Activated naive CD4-positive, alpha-beta T cell treated with anti-CD3 and anti-CD28 coated beads, Interleukin-2, amount 10 ng/mL, durations not matched to agents 7 days and 5 days (primary cell): ENCODE results near the gene WBP2NL.
A peak's percentile ranks its signal among the peaks of the same experiment; 100 is the strongest.
"Not testable (repeated sequence)": the region's sequence is repeated elsewhere in the genome, so short reads cannot be mapped to it uniquely, and the experiment has no call there.

Source experiments
- CTCF ChIA-PET: fragments of 350-600 bp; sonication (Branson Sonifier 250); formaldehyde crosslinking; loops from one replicate; lab custom pipeline; 2021; ENCODE audit warnings: antibody characterized with exemption; lab: Charles Lee
- DNase-seq: peaks from one replicate; pipeline ENCODE4 v3.0.0-alpha.2; 2020
- H3K27ac Mint-ChIP-seq: one replicate; pipeline ENCODE4 v1.8.0; 2021; ENCODE audit warnings: mild to moderate bottlenecking, moderate library complexity, mixed read lengths
- H3K27me3 Mint-ChIP-seq: one replicate; pipeline ENCODE4 v1.8.0; 2021; ENCODE audit warnings: mild to moderate bottlenecking, mixed read lengths
- H3K36me3 Mint-ChIP-seq: one replicate; pipeline ENCODE4 v1.8.0; 2021; ENCODE audit warnings: mixed read lengths
- H3K4me1 Mint-ChIP-seq: one replicate; pipeline ENCODE4 v1.8.0; 2021; ENCODE audit warnings: mixed read lengths
- H3K4me3 Mint-ChIP-seq: one replicate; pipeline ENCODE4 v1.8.0; 2021; ENCODE audit warnings: mild to moderate bottlenecking, moderate library complexity, mixed read lengths
- H3K9me3 Mint-ChIP-seq: one replicate; pipeline ENCODE4 v1.8.0; 2021; ENCODE audit warnings: mixed read lengths

The WBP2NL gene

GRCh38 chr22:42066126-42066761 is 67.7 kb downstream of the WBP2NL start:
- DNase-seq: no peak
- no peak overlapping the region for H3K4me3 Mint-ChIP-seq
- peaks cover 47% of the 10 kb centered on the region for H3K36me3 Mint-ChIP-seq
- CTCF ChIA-PET: no interaction called here
- no peaks in the 10 kb centered on the region for H3K9me3 Mint-ChIP-seq
- H3K27ac Mint-ChIP-seq: no peak overlapping the region
- H3K27me3 Mint-ChIP-seq: no peaks in the 10 kb centered on the region
- H3K4me1 Mint-ChIP-seq: peaks cover 27% of the 10 kb centered on the region

- no peak for DNase-seq
- Mint-ChIP-seq H3K9me3 (no peaks in the 10 kb centered on the region), H3K36me3 (peaks cover 43% of the 10 kb centered on the region), H3K27me3 (no peaks in the 10 kb centered on the region), H3K27ac (no peak overlapping the region), H3K4me3 (no peak overlapping the region), H3K4me1 (peaks cover 34% of the 10 kb centered on the region)
- CTCF ChIA-PET: no interaction called here
These were observed 68.3 kb downstream of the WBP2NL start for GRCh38 chr22:42066937-42067336.

- Mint-ChIP-seq H3K27ac (no peak overlapping the region), H3K9me3 (no peaks in the 10 kb centered on the region), H3K27me3 (no peaks in the 10 kb centered on the region), H3K4me1 (peaks cover 39% of the 10 kb centered on the region), H3K36me3 (peaks cover 38% of the 10 kb centered on the region), H3K4me3 (no peak overlapping the region)
- no peak for DNase-seq
- CTCF ChIA-PET: no interaction called here
These were observed 69.2 kb downstream of the WBP2NL start for GRCh38 chr22:42067671-42068251.

DNA sequence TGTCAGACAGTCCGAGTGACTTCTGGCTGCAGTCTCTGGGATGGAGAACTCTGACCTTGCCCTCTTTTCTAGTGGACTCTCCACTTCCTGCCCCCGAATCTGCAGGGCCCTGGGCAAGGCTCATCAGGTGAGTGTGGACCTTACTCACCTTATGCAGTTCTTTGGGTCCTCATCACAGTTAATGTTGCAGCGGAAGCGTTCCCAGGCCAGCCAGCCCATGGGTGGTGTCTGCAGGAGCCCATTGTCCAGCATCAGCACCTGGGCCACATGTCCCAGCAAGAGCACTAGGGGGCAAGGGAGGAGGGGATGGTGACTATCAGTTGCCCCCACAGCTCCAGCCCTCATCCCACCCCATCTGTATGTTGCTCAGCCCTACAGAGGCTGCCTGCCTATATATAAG is 69.7 kb downstream of the WBP2NL start:
- H3K27me3 Mint-ChIP-seq: no peaks in the 10 kb centered on the region
- H3K9me3 Mint-ChIP-seq: no peaks in the 10 kb centered on the region
- CTCF ChIA-PET: no interaction called here
- no peak overlapping the region for H3K27ac Mint-ChIP-seq
- H3K4me1 Mint-ChIP-seq: peaks cover 43% of the 10 kb centered on the region
- peaks cover 34% of the 10 kb centered on the region for H3K36me3 Mint-ChIP-seq
- DNase-seq: no peak
- H3K4me3 Mint-ChIP-seq: no peak overlapping the region

DNA sequence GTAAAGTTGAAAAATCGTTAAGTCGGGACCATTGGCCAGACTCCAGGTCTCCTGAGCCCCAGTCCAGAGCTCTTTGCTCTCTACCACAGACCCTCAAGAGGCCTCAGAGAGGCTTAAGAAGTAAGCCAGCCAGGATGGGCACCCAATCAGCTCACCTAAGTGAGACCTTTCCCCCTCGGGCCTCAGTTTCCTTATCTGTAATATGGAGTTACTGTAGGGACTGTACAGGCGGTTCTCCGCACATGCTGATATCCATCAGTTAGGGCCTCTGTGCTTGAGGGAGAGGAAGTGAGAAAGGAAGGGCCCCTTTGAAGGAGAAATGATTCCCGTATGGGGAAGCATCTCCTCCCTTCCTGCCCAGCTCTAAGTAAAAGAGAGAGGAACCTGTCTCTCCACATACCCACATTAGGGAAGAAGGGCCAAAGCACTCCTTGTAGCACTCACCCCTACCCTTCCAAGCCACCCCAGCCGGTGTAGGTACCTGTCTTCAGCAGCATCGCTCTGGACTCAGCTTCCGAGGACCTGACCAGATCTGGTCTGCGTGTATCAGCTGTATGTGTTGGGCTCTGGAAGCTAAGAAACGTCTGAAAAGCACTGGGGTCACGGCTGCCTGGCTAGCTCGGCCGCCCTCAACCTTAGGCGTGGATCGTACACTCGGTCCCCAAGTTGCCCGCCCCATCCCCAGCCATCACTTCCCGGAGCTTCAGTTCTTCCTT is 71.4 kb downstream of the WBP2NL start:
- CTCF ChIA-PET: interaction anchor here (0.8 kb wide), 1 partner anchor 101 kb away, joined by 3 read pairs; no protein-coding TSS in a partner anchor
- H3K4me1 Mint-ChIP-seq: peaks cover 54% of the 10 kb centered on the region
- H3K36me3 Mint-ChIP-seq: peaks cover 30% of the 10 kb centered on the region
- no peaks in the 10 kb centered on the region for H3K9me3 Mint-ChIP-seq
- peak overlapping the region; percentile 85 for H3K4me3 Mint-ChIP-seq
- no peaks in the 10 kb centered on the region for H3K27me3 Mint-ChIP-seq
- peak overlapping the region; percentile 92 for H3K27ac Mint-ChIP-seq
- no peak for DNase-seq

DNA sequence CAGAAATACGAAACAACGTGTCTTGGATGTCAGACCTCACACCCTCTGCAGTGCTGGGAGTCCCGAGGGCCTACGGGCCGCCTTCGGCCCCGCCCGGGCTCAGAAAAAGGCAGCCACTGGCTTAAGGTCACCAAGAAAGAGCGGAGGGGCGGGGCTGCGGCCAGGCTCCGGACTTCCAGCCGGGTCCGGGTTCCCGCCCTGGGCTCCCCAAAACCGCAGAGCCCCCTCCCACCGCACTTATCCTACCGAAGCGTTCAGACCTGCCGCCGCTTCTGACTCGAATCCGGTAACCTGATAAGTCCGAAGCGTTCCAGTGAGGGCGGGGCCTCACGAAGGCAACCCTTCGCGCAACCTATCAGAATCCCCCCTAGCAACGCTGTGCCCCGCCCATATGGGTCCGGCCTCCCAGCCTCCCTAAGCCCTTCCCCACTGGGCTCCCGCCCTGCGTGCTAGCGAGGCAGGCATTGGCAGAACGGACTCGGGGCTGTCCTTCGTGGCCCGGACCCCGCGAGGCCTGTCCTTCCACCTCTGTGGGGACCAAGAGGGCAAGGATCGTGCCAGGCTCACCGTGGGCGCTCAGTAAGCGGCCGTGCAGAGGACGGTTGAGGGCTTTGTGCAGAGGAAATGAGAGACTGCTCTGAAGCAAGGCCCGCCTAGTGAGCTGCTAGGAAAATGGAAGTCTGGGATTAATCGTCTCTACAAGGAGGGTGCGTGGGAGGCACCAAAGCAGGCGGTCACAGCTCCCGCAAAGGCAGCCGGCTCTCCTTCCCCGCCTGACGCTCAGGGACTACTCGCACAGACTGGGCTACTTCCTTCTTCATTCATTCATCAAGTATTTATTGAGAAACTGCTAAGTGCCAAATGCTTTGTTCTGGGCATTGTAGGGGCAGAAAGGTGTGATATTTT is 72.2 kb downstream of the WBP2NL start, which contains the start of gene NAGA:
NAGA (minus strand) TSS at position 296 of the 906 bp plus-strand sequence. CDS start 515 bp downstream, outside the sequence.
- Mint-ChIP-seq H3K27ac (peak within 1 kb of the TSS; percentile 92), H3K36me3 (peaks cover 23% of the 10 kb centered on the region), H3K9me3 (no peaks in the 10 kb centered on the region), H3K4me3 (peak within 1 kb of the TSS; percentile 85), H3K27me3 (no peaks in the 10 kb centered on the region), H3K4me1 (peaks cover 55% of the 10 kb centered on the region)
- CTCF ChIA-PET: interaction anchor here (0.8 kb wide), 1 partner anchor 102 kb away, joined by 3 read pairs; no protein-coding TSS in a partner anchor
- DNase-seq: peak; percentile 98

GRCh38 chr22:42071508-42071907 is 72.9 kb downstream of the WBP2NL start:
- H3K4me1 Mint-ChIP-seq: peaks cover 55% of the 10 kb centered on the region

GRCh38 chr22:42072606-42073330 is 74.2 kb downstream of the WBP2NL start:
- no peak overlapping the region for H3K27ac Mint-ChIP-seq
- H3K9me3 Mint-ChIP-seq: no peaks in the 10 kb centered on the region
- H3K4me1 Mint-ChIP-seq: peaks cover 55% of the 10 kb centered on the region

More at GRCh38 chr22:42071508-42071907, 72.9 kb downstream of the WBP2NL start:
- CTCF ChIA-PET, DNase-seq, H3K27me3 Mint-ChIP-seq, H3K9me3 Mint-ChIP-seq: not testable (repeated sequence)
- Mint-ChIP-seq H3K4me3 (peak overlapping the region; percentile 85), H3K36me3 (peaks cover 20% of the 10 kb centered on the region), H3K27ac (peak overlapping the region; percentile 92)

DNA sequence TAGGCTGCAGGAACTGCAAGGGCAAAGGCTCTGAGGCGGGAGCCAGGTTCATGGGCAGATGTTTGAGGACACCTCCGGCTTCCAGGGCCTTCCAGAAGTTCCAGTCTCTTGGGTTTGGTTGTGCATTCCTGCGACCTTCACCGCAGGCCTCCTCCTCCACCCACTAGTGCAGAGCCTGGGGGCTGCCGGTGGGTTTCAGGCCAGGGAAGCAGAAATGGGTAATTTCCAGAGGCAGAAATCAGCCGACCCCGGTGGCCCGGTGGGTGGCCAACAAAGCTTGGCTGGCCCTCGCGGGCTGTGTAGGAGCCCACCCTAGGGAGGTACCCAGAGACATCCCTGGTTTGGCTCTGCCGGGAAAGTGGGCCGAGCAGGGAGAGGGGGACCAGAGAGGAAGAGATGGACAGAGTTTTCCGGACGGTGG is 75.0 kb downstream of the WBP2NL start:
- CTCF ChIA-PET: interaction anchor here (1.4 kb wide), 1 partner anchor 106 kb away, joined by 6 read pairs; no protein-coding TSS in a partner anchor
- Mint-ChIP-seq H3K27me3 (no peaks in the 10 kb centered on the region), H3K4me3 (peak overlapping the region; percentile 64), H3K36me3 (peaks cover 7% of the 10 kb centered on the region), H3K4me1 (peaks cover 56% of the 10 kb centered on the region), H3K9me3 (no peaks in the 10 kb centered on the region), H3K27ac (peak overlapping the region; percentile 79)
- no peak for DNase-seq

More at GRCh38 chr22:42072606-42073330, 74.2 kb downstream of the WBP2NL start:
- Mint-ChIP-seq H3K36me3 (peaks cover 13% of the 10 kb centered on the region), H3K27me3 (no peaks in the 10 kb centered on the region), H3K4me3 (peak overlapping the region; percentile 64)
- CTCF ChIA-PET: interaction anchor here (1.4 kb wide), 1 partner anchor 105 kb away, joined by 6 read pairs; no protein-coding TSS in a partner anchor
- no peak for DNase-seq

- CTCF ChIA-PET: interaction anchor here (1.4 kb wide), 1 partner anchor 107 kb away, joined by 6 read pairs; no protein-coding TSS in a partner anchor
- Mint-ChIP-seq H3K9me3 (no peaks in the 10 kb centered on the region), H3K27me3 (no peaks in the 10 kb centered on the region), H3K4me1 (peaks cover 57% of the 10 kb centered on the region), H3K27ac (peak within 1 kb of the TSS; percentile 79), H3K4me3 (peak within 1 kb of the TSS; percentile 64), H3K36me3 (peaks cover 5% of the 10 kb centered on the region)
- peak; percentile 75 for DNase-seq
These were observed 75.7 kb downstream of the WBP2NL start, which contains the start of gene PHETA2 for GRCh38 chr22:42074132-42074811. Gene PHETA2 (plus strand): TSS chr22:42074248. CDS start chr22:42077294, 3,046 bp downstream.

GRCh38 chr22:42074846-42075676 is 76.5 kb downstream of the WBP2NL start:
- Mint-ChIP-seq H3K27me3 (no peaks in the 10 kb centered on the region), H3K36me3 (peaks cover 6% of the 10 kb centered on the region), H3K4me1 (peaks cover 53% of the 10 kb centered on the region), H3K9me3 (no peaks in the 10 kb centered on the region), H3K4me3 (peak overlapping the region; percentile 62), H3K27ac (peak overlapping the region; percentile 15)
- DNase-seq: no peak
- CTCF ChIA-PET: interaction anchor here (0.9 to 1.7 kb wide), 2 partner anchors 43 to 108 kb away, joined by 3 to 7 read pairs; no protein-coding TSS in a partner anchor
